Astrocyte of the cerebellum (primary cell): Measurements from ENCODE around the gene ZNF625.

Experiments used
- DNase-seq: peaks from one replicate; pipeline ENCODE4 v3.0.0-alpha.2; 2011; ENCODE audit warnings: low read depth
- H3K4me3 ChIP-seq: 2 replicates; pipeline ENCODE4 v1.5.1; 2011; ENCODE audit warnings: mild to moderate bottlenecking, low read depth, low read length, moderate library complexity
- in situ Hi-C: cut with HindIII; loops from 2 replicates; pipeline ENCODE4 v1.10.0; 2017; ENCODE audit warnings: low sequenced_read_pairs
- TF ChIP-seq, protein P1 (sequence below): IDR thresholded peaks from 2 replicates; pipeline ENCODE4 v1.5.1; 2012; ENCODE audit warnings: low read length, low read depth, moderate library complexity, mild to moderate bottlenecking; ENCODE audit errors: missing control alignments

ZNF625 gene

DNA sequence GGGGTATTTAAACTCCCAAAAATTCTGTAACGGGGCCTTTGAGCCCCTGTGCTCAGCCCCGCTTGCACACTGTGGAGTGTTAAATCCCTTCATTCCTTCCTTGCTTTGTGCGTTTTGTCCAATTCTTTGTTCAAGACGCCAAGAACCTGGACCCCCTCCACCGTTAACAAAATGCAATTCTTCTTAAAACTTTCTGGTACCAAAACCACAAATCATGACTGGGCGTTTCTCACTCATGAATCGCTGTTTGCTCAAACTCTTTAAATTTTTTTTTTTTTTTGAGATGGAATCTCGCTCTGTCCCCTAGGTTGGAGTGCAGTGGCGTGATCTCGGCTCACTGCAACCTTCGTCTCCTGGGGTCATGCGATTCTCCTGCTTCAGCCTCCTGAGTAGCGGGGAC is 17.3 kb downstream of the ZNF625 start:
- DNase-seq, result no peak
- in situ Hi-C loops, result no loop called here
- peak overlapping the region; percentile 90 for H3K4me3 ChIP-seq
- TF ChIP-seq, protein P1, sequence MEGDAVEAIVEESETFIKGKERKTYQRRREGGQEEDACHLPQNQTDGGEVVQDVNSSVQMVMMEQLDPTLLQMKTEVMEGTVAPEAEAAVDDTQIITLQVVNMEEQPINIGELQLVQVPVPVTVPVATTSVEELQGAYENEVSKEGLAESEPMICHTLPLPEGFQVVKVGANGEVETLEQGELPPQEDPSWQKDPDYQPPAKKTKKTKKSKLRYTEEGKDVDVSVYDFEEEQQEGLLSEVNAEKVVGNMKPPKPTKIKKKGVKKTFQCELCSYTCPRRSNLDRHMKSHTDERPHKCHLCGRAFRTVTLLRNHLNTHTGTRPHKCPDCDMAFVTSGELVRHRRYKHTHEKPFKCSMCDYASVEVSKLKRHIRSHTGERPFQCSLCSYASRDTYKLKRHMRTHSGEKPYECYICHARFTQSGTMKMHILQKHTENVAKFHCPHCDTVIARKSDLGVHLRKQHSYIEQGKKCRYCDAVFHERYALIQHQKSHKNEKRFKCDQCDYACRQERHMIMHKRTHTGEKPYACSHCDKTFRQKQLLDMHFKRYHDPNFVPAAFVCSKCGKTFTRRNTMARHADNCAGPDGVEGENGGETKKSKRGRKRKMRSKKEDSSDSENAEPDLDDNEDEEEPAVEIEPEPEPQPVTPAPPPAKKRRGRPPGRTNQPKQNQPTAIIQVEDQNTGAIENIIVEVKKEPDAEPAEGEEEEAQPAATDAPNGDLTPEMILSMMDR, result no peak

DNA sequence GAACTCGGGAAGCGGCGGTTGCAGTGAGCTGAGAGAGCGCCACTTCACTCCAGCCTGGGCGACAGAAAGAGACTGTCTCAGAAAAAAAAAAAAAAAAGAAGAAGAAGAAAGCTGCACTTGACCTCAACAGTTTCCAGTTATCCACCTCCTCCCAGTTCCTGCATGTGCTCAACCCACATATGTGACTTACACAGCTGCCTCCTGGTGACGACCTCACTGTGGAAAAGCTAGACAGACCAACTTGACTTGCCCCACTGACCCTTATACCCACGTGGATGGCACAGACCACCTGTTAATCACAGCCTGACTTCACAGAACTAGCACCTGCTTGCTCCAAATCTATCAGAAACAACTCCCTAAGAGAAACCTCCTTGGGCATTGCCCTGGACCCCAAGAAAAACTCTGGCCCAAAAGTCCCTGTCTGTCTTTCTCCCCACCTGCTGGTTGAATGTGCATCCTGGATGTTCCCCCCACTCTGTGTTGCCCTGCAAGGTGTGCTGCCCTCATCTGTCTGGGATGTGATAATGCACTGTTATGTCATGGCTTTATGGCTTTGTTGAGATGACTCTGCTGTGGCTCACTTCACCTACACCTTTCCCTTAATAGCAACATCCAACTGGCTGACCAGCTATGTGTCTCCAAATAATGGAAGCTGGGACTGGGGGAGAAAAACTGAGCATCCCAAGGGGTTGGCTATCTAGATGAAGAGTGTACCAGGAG is 19.2 kb downstream of the ZNF625 start:
- DNase-seq, result no peak

DNA sequence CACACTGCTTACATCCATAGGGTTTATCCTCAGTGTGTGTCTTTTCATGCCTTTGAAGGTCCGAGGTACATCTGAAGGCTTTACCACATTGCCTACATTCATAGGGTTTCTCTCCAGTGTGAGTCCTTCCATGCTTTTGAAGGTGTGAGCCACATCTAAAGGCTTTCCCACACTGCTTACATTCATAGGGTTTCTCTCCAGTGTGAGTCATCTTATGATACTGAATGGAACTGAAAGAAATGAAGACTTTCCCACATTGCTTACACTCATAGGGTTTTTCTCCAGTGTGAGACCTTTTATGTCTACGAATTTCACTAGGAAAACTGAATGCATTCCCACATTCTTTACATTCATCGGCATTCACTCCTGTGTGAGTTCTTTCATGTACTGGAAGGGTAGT is 23.5 kb downstream of the ZNF625 start:
- in situ Hi-C loops, result no loop called here
- H3K4me3 ChIP-seq, result no peak overlapping the region
- no peak for DNase-seq
- TF ChIP-seq, protein P1, result no peak

More for the DNA sequence above, 19.2 kb downstream of the ZNF625 start:
- TF ChIP-seq, protein P1, result no peak
- H3K4me3 ChIP-seq, result no peak overlapping the region
- in situ Hi-C loops, result no loop called here

DNA sequence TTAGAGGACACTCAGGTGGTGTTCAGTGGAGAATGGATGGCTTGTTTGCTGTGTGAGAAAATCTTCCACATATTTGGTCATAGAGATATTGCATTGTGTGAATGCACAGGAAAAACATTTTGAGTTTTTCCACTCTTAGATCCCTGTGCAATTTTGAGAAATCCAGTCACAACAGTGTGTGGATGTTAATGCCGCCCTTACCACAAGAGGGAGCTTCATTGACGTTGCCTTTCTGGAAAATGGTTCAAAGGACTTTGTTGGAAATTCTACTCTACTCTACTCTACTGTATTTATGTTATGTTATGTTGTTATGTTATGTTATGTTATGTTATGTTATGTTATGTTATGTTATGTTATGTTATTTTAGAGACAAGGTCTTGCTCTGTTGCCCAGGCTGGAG is 29.8 kb downstream of the ZNF625 start:
- in situ Hi-C loops, result no loop called here
- H3K4me3 ChIP-seq, result no peak overlapping the region
- DNase-seq, result no peak
- TF ChIP-seq, protein P1, result peak; percentile 11

DNA sequence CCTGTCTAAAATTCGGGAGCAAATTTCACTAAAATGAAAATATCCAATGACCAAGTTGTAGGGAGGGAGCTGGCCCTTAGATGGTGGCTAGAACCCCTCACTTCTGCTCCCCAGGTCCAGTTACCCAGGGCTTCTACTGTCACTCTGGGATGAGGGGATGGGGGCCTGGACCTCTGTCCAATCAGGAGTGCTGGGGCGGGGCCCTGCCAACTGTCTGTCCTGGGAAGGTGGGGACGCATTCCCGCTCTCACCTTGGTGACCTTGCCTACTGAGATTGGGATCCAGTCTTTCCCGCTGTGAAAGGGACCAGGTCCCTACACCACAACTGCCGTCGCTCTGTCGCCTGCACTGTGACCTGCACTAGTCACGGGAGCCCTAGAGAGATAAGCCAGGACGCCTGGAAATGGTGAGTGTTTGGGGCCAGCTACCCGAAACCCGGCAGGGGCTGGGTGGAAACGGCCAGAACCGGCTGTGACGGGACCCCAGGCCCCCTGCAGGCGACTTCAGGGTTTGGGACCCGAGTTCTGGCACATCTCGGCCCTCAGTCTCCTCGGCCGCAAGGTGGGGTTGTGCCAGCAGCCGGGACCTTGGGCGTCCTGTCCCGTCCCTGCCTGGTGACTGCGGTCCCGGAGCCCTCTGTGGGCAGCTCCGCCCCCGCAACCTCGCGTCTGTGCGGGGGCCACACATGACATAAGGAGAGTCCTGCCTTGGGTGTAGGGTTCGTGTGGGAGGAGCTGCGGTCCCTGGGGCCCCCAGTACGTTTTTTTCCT is 39.1 kb downstream of the ZNF625 start:
- TF ChIP-seq, protein P1, result no peak
- DNase-seq, result no peak
- no peak overlapping the region for H3K4me3 ChIP-seq
- in situ Hi-C loops, result no loop called here

DNA sequence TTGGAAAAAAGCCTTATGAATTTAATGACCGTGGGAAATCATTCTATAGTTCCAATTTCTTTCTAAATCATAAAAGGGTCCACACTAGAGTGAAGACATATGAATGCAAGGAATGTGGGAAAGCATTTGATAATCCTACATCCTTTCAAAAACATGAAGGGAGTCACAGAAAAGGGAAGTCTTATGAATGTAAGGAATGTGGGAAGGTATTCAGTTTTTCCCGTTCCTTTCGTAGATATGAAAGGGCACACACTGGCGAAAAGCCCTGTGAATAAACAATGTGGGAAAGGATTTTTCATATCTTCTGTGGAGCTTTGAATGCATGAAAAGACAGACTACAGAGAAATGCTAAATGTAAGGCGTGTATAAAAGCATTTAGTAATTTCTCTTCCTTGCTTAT is 43.4 kb downstream of the ZNF625 start:
- no peak overlapping the region for H3K4me3 ChIP-seq
- TF ChIP-seq, protein P1, result no peak
- in situ Hi-C loops, result no loop called here
- no peak for DNase-seq
